Peyer's patch (tissue), 4 donors: ENCODE measurements around the gene CHCHD1. TPM values are rescaled to one million over a fixed set of nuclear protein-coding genes. Genes with fewer than 3 reads are reported as not detected.
"Not testable (repeated sequence)": the region's sequence is repeated elsewhere in the genome, so short reads cannot be mapped to it uniquely, and the experiment has no call there.

Source experiments
- DNase-seq, 3 donors: peaks; one replicate each; pipeline ENCODE4 v3.0.0-alpha.2; 2017 to 2019
- H3K27ac ChIP-seq, 4 donors: fragments of 200-600 bp; sonication (generic); one replicate each; pipeline ENCODE4 v1.5.1; 2016 to 2019
- H3K27me3 ChIP-seq, 2 donors: fragments of 200-600 bp; sonication (generic); one replicate each; pipeline ENCODE4 v1.5.1; 2019
- H3K36me3 ChIP-seq, 3 donors: fragments of 200-600 bp; sonication (generic); one replicate each; pipeline ENCODE4 v1.5.1; 2016 to 2019
- H3K4me1 ChIP-seq, 4 donors: fragments of 200-600 bp; sonication (generic); one replicate each; pipeline ENCODE4 v1.5.1; 2016 to 2019
- H3K4me3 ChIP-seq, 4 donors: fragments of 200-600 bp; sonication (generic); 1 replicate in 3 of 4; 2 replicates in 1 of 4; pipeline ENCODE4 v1.5.1; 2016 to 2019; ENCODE audit warnings: mild to moderate bottlenecking in 1 of 4
- H3K9me3 ChIP-seq, 4 donors: fragments of 200-600 bp; sonication (generic); one replicate each; pipeline ENCODE4 v1.5.1; 2016 to 2019; ENCODE audit warnings: mild to moderate bottlenecking in 1 of 4
- CTCF ChIP-seq, 6 experiments: fragments of 450-650 bp in 4 of 6; fragments of 200-600 bp in 2 of 6; sonication (generic) in 1 of 6; IDR thresholded peaks; one replicate each; pipeline ENCODE4 v1.5.1; 2017 to 2019; ENCODE audit warnings: antibody characterized with exemption in 6 of 6, mild to moderate bottlenecking in 3 of 6, moderate library complexity in 1 of 6
- POLR2A ChIP-seq, 2 donors: fragments of 450-650 bp; IDR thresholded peaks; one replicate each; pipeline ENCODE4 v1.5.1; 2017; ENCODE audit warnings: antibody characterized with exemption in 2 of 2, mild to moderate bottlenecking in 2 of 2, moderate library complexity in 2 of 2
- total RNA-seq, 4 donors: library from RNA; depleted of rRNA; stranded (reverse); fragments of >200 nt; gene quantifications; one replicate each; pipeline ENCODE4 v1.1.0, GENCODE V29; 2016

The CHCHD1 gene
- total RNA-seq, 4 donors from 2014 or later = 9.9 to 36.8 (median 20.9) TPM

GRCh38 chr10:73789659-73790055, 7.8 kb downstream of the CHCHD1 start:
- DNase-seq = no peak
- peaks cover 0 to 62% (median 0%) of the 10 kb centered on the region in 3 donors for H3K36me3 ChIP-seq
- peaks cover 0 to 20% (median 9%) of the 10 kb centered on the region in 4 donors for H3K4me1 ChIP-seq
- H3K27me3 ChIP-seq = no peaks in the 10 kb centered on the region
- H3K4me3 ChIP-seq = no peak overlapping the region
- no peak overlapping the region for H3K27ac ChIP-seq
- no peaks in the 10 kb centered on the region for H3K9me3 ChIP-seq
- no peak for TF ChIP-seq POLR2A (IDR thresholded peaks at IDR 0.05)
- no peak for TF ChIP-seq CTCF (IDR thresholded peaks at IDR 0.05)

GRCh38 chr10:73790886-73791625, 9.2 kb downstream of the CHCHD1 start:
- no peak for DNase-seq
- H3K36me3 ChIP-seq = peaks cover 0 to 74% (median 0%) of the 10 kb centered on the region in 3 donors
- no peak overlapping the region for H3K4me3 ChIP-seq
- H3K4me1 ChIP-seq = peaks cover 0 to 17% (median 9%) of the 10 kb centered on the region in 4 donors
- H3K27ac ChIP-seq = no peak overlapping the region
- TF ChIP-seq CTCF (IDR thresholded peaks at IDR 0.05) = no peak
- H3K9me3 ChIP-seq = no peaks in the 10 kb centered on the region
- H3K27me3 ChIP-seq = no peaks in the 10 kb centered on the region

- peak in 1 of 3 donors; percentile 29 for DNase-seq
- Histone ChIP-seq H3K27ac (no peak overlapping the region), H3K27me3 (no peaks in the 10 kb centered on the region), H3K4me3 (no peak overlapping the region), H3K9me3 (no peaks in the 10 kb centered on the region), H3K36me3 (peaks cover 0 to 82% (median 0%) of the 10 kb centered on the region in 3 donors), H3K4me1 (peaks cover 0 to 11% (median 3%) of the 10 kb centered on the region in 4 donors)
- TF ChIP-seq CTCF (IDR thresholded peaks at IDR 0.05) = no peak
- TF ChIP-seq POLR2A (IDR thresholded peaks at IDR 0.05) = no peak
These were observed 10.1 kb downstream of the CHCHD1 start for GRCh38 chr10:73791871-73792400.

GRCh38 chr10:73793456-73793855, 11.6 kb downstream of the CHCHD1 start:
- no peaks in the 10 kb centered on the region for H3K4me1 ChIP-seq
- H3K36me3 ChIP-seq = peaks cover 0 to 98% (median 0%) of the 10 kb centered on the region in 3 donors
- DNase-seq = peak in 1 of 3 donors; percentile 21
- H3K4me3 ChIP-seq = no peak overlapping the region
- H3K9me3 ChIP-seq = no peaks in the 10 kb centered on the region
- TF ChIP-seq CTCF (IDR thresholded peaks at IDR 0.05) (no peak), POLR2A (IDR thresholded peaks at IDR 0.05) (no peak)
- no peak overlapping the region for H3K27ac ChIP-seq
- H3K27me3 ChIP-seq = no peaks in the 10 kb centered on the region

- peak in 1 of 3 donors; percentile 15 for DNase-seq
- H3K9me3 ChIP-seq, H3K4me1 ChIP-seq, H3K27me3 ChIP-seq, H3K4me3 ChIP-seq, H3K27ac ChIP-seq: not testable (repeated sequence)
- peaks cover 0 to 98% (median 0%) of the 10 kb centered on the region in 3 donors for H3K36me3 ChIP-seq
These were observed 13.6 kb downstream of the CHCHD1 start for GRCh38 chr10:73795491-73795890.

DNA sequence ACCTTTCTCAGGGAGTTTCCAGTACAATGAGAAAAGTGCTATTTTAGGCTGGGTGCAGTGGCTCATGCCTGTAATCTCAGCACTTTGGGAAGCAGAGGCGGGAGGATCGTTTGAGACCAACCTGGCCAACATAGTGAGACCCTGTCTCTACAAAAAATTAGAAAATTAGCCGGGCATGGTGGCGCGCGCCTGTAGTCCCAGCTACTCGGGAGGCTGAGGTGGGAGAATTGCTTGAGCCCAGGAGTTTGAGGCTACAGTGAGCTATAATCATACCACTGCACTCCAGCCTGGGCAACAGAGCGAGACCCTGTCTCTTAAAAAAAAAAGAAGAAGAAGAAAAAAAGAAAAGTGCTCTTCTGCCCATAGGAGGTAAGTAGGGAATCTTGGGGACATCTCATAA, 14.2 kb downstream of the CHCHD1 start:
- H3K27me3 ChIP-seq, H3K4me3 ChIP-seq, H3K9me3 ChIP-seq, H3K4me1 ChIP-seq, H3K27ac ChIP-seq: not testable (repeated sequence)
- DNase-seq = peak in 1 of 3 donors; percentile 1
- peaks cover 0 to 98% (median 0%) of the 10 kb centered on the region in 3 donors for H3K36me3 ChIP-seq
